OCI-M1 (cell line): ENCODE data around the gene ELOVL1.
"Not testable (repeated sequence)": the region's sequence is repeated elsewhere in the genome, so short reads cannot be mapped to it uniquely, and the experiment has no call there.

Source experiments
- DNase-seq: peaks from one replicate; lab custom pipeline; 2025; lab: John Stamatoyannopoulos, UW

ELOVL1 gene

DNA sequence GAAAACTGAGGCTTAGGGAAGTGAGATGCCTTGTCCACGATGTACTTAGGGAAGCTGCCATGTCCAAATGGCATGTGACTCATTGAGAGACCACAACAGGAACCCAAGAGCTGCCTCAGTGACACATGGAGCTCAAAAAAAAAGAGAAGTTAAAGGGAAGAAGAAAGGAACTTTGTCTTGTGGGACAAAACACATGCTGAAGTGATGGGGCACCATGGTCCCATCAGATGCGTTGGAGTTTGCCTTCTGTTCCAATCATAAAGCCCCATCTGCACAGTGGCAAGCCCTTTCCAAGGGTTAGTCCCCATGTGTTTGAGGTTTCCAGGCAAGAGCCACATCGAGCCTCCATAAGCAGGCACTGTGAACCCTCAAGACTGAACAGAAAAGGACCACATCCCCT is 13.8 kb upstream of the ELOVL1 start:
- DNase-seq: peak; percentile 54

DNA sequence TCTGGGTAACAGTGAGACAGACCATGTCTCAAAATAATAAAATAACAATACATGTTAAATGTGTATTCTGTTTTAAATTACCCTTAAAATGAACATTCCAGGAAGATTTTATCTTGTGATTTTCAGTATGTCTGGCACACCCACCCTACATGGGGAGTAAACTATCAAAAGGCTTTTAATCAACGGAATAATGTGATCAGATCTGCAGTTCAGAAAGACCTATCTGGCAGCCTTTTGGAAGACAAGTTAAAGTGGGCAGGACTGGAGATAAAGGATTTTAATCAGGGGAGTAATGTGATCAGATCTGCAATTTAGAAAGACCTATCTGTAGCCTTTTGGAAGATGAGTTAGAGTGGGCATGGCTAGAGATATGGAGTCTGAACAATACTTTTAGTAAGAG is 11.7 kb upstream of the ELOVL1 start:
- DNase-seq: no peak

DNA sequence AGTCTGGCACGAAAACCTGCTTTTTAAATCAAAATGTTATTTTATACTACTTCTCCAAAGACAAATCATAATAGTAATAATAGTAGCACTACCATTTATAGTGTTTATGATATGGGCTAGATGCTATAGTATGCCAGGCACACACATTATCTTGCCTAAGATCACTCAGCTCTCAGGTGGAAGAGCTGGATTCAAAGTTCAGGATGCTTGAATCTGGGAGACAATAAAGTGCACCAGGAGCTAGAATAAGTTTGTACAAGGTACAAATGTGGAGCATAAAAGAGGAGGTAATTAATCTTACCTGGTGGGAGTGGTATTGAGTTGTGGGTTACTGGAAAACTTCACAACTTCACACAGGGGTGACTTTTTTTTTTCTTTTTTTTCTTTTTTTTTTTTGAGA is 10.0 kb upstream of the ELOVL1 start:
- DNase-seq: no peak

DNA sequence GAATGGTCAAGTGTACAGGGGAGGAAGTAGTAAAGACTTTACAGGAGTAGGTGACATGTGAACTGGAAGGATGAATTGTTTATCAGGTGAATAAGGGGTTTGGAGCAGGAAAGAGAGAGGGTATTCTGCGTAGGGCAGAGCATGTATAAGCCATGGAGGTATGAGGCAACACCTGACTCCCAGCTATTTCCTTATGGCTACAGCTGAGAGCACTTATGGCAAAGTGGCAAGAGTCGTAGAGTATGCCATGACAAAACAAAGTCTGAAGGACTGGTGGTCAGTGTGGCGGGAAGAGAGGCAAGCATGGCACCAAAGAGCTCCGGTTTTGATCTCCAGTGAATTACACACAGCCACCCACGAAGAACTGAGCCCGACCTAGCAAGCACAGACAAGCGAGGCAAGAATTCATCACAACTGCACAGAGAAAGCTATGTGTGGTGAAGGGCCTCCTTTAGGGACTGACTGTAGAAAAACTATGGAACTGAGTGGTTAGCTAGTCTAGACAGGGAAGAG is 9.0 kb upstream of the ELOVL1 start:
- DNase-seq: no peak

DNA sequence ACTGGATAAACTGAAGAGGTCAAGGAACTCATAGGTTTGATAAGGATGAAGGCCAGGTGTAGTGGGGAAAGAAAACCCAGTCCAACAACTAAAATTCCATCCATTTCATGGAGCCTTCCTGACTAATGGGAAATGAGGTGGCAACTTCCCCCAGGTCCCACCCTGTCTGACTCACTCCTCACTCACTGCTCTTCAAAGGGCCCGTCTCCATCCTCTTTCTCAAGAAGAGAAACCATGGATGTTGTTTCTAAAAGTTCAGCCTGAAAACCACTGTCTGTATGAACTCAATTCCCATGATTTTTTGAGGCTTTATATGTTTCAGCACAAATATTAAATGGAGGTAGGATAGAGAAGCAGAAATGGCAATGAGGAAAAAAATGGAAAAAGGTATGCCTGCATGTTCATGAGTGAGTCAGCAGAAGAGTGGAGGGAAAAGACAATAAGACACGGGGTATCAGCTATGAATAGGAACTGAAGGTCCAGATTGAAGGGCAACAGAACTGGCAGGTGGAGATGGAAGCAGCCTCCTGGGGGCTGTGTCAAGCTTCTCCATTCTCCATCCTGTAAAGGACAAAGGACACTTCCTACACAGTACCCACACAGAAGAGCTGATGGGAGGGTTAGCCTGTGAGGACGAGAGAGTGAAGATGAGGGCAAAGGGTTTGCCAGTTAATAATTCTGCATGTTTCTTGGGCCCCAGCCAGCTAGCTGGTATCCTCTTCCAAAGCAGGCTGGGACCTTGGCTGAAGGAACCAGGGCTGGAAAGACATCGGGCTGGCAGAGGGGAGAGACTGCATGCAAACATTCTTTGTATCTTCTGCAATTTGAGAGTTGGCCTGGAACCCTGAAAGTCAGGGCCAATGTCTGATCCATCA is 5.5 kb upstream of the ELOVL1 start:
- no peak for DNase-seq

DNA sequence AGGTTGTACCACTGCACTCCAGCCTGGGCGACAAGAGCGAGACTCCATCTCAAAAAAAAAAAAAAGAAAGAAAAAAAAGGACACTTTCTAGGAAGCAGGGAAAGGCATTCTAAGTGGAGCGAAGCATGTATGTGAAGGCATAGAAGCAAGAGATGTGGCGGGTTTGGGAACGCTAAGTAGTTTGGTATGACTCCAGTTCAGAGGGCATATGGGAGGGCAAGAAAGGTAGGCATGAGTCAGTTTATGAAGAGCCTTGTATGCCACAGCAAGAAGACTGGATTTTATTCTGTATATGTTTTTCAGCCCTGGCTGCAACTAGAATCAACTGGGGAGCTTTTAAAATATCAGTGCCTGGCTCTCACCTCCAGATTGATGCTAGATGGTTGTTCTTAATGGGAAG is 4.4 kb upstream of the ELOVL1 start:
- no peak for DNase-seq

DNA sequence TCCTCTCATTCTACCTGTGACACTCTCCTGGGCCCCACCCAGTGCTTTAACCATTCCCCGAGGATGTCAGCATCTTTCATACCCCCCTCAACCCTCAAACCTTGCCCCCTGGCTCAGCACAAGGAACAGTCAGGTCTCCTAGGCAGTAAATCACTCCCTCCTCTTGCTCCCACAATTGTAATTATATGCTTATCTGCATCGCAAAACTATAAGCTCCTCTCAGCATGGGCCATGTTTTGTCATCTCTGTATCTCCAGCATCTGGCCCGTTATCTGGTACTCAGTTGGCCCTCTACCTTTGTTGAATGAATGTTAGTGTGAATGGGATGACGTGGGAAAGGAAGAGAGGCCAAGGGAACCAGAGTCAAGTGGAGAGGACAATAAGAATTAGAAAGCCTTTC is 2.8 kb upstream of the ELOVL1 start:
- no peak for DNase-seq

DNA sequence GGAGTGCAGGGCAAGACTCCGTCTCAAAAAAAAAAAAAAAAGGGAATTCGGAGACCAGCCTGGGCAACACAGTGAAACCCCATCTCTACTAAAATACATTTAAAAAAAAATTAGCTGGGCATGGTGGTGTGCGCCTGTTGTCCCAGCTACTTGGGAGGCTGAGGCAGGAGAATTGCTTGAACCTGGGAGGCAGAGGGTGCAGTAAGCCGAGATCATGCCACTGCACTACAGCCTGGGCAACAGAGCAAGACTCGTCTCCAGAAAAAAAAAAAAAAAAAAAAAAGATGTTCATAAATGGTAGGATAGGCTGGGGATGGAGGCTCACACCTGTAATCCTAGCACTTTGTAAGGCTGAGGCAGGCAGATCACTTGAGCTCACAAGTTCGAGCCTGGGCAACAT is 2.0 kb upstream of the ELOVL1 start:
- not testable (repeated sequence) for DNase-seq

DNA sequence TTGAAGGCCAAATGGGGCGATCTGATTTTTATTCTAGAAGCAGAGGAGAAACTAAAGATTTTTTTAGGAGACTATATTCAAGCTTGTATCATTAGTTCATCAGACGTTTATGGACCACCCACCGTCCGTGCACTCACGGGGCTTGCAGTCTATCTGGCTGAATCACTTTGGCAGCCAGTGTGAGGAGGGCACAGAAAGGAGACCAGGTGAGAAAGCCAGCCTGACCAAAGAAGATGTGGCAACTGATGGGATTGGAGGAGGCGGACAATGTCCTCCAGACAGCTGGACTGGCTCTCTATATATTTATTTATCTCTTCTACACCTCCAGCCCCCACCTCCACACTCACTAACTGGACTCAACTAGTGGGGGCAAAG is 822 bp upstream of the ELOVL1 start:
- DNase-seq: no peak

DNA sequence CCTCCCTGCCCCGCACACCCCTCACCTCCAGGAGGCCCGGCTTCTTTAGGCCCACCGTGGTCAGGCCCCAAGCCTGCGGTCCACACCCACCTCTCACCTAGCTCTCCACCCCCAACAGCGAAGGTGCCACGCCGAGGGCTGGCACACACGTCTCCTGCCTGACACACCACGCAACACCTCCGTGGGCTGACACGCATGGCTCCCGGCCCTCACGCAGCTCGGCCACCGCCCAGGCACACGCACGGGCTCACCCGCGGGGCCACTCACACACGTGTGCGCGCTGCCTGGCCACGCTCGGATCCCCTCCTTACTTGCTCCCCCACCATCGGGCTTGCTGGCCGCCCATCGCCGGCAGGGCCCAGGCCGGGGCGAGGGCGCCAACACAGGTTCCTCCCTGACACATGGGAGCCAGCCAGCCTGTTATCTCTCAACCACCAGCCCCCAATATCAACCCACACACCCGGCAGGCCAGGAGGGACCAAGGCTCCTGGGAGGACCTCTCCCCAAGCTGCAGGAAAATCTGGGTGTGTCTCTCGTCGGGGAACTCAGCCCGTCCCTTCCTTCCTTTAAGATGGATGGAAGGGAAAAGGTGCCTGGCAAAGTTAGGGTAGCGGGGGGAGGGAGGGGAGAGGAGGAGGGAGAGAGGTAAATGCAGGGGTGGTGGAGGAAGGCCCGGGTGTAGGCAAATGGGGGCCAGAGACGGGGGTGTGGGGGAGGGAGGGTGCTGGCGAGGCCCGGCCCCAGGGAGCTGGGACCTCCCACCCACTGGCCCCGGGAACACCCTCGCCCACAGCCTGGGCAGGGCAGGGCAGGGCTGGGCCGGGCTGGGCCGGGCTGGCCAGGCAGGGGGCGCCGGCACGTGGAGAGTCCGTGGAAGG is 546 bp downstream of the ELOVL1 start:
- peak; percentile 64 for DNase-seq

DNA sequence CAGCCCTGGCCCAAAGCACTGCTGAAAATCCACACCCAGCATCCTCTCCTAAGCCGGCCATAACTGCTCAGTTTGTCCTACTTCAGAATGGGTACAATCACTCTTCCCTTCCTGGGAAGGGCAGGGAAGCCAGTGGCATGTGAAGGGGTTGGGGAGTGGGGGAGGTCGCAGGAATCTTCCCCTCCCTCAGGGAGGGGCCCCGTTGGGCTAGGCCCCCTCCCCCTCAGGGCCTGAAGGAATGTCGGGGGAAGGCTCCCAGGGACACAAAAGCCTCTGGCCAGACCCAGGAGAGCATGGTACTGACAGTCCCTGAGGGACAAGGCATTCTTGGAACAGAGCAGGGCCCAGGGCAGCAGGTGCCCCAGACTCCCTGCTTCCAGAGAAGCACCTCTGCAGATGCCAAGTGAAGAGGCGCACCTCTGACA is 1.2 kb downstream of the ELOVL1 start:
- DNase-seq: no peak

DNA sequence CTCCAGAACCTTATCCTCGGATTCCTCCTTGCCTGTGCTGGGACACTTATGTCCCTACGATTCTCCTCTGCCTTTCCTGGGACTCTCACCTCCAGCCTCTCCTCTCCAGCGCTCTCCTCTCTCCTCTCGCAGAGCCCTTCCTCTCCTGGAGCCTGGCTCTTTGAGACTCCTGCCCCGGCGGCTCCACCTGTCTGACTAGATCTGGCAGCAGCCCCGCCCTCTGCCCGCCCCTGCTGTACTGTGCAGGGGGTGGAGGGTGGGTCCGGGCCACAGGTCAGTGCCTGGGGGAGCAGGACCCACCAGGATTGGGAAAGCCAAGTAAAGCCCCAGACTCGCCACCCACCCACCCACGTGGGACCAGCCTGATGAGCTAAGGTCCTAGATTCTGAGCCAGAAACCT is 1.6 kb downstream of the ELOVL1 start:
- no peak for DNase-seq

DNA sequence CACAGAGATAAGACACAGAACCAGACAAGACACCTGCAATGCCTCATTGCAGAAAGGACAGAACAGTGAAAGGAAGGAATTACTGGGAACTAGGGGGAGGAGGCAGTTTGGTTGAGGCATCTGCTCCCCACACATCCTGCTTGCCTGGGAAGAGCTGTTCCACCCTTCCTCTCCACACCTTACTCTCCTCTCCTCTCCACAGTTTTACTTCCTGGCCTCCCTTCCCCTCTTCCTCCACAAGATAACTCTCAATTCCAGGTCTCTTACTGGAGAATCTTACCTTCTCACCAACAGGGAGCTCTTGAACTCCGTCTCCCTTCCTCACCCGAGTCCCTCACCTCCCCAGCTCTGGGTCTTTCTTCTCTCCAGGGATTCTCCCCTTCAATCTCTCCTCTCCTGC is 2.1 kb downstream of the ELOVL1 start:
- DNase-seq: no peak

DNA sequence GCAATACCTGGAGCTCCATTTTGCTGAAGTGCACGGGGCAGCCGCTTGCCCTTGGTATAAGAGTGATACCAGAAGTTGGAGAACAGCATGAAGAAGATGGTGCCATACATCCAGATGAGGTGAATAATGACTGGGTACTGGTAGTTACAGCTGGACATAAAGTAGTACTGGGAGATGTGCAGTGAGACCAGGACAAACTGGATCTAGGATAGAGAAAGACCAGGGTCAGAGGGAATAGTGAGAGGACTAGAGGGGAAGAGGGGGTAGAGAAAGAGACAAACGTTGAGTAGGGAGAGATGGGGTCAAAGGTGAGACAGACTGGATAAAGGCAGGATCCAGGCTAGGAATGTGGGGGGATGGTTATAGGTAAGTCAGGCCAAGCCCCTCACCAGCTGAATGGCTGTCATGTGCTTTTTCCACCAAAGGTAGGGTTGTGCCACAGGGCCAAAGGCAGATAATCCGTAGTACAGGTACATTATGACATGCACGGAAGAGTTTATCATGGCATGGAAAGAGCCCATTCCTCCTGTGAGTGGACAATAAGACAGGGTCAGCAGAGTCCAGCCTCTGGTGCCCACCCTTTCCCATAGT is 3.8 kb downstream of the ELOVL1 start:
- DNase-seq: no peak

DNA sequence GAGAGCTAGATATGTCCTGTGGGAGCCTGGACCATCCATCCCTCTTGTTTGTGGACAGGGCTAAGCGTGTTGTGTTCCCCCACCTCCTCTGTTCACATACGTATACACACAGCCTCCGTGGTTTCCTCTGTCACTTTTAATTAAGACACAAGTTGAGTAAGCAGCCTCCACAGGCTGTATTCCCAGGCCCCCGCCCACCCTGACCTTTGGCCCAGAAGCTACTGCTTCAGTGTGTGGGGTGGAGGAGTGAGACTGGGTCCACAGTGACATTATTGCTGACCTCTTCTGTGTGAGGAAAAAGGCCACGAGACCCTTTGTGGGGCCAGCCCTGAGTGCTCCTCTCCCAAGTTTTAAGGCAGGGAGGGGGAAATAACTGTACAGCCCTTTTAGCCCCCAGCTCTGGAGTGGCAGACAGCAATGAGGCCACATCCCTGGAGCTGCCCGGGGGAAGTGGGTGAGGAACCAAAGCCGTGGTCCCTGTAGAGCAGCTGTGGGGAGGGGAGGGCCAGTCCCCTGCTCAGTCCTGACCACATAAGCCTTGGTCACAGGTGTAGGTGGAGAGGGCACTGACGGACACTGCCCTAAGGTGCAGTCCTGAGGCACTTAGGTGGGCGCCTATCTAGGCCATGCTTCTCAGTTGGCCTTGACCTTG is 4.4 kb downstream of the ELOVL1 start:
- peak; percentile 23 for DNase-seq

DNA sequence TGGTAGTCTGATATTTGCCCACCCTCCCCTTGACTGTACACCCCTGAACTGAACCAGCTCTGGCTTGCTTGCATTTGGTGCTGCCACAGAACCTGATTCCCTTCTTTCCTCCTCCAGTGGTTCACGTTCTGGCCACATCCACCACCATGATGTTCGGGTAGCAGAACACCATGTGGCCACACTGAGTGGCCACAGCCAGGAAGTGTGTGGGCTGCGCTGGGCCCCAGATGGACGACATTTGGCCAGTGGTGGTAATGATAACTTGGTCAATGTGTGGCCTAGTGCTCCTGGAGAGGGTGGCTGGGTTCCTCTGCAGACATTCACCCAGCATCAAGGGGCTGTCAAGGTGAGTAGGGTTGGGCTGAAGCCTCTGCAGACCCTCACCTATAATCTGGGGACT is 7.2 kb downstream of the ELOVL1 start:
- no peak for DNase-seq

DNA sequence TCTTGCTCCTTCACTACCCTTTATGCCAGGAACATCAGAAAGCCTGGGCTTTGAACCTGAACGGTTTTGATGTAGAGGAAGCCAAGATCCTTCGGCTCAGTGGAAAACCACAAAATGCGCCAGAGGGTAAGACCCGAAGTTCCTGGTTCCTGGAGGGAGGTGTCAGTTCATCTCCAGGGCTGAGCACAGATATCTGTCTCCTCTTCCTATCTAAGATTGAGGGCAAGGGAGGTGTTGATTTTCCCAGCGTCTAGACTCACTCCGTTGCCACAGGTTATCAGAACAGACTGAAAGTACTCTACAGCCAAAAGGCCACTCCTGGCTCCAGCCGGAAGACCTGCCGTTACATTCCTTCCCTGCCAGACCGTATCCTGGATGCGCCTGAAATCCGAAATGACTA is 8.1 kb downstream of the ELOVL1 start:
- no peak for DNase-seq

DNA sequence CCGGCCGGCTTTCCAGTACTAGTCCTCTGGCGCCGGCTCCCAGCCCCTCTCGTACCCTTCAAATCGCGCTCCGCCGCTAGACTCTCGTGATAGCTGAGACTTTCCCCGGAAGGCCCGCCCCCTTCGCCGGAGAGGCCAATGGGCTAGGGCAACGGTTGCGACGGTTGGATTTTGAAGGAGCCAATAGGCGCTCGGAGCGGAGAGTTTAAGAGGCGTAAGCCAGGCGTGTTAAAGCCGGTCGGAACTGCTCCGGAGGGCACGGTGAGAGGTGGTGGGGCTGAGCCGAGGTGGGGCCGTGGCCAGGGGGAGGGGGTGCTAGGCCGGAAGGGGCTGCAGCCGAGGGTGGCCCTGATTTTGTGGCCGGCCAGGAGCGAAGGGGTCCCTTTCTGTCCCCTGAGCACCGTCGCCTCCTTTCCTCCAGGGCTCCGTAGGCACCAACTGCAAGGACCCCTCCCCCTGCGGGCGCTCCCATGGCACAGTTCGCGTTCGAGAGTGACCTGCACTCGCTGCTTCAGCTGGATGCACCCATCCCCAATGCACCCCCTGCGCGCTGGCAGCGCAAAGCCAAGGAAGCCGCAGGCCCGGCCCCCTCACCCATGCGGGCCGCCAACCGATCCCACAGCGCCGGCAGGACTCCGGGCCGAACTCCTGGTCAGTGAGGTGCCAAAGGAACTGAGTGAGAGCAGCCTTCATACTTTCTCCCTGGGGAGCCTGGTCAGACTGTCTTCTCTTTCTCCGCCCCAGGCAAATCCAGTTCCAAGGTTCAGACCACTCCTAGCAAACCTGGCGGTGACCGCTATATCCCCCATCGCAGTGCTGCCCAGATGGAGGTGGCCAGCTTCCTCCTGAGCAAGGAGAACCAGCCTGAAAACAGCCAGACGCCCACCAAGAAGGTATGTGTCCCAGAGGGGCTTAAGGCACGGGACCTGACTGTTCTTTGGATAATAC is 8.8 kb downstream of the ELOVL1 start, which contains the start of gene CDC20:
CDC20 (plus strand) TSS at position 236 of the 948 bp plus-strand sequence; CDS start at position 471, 235 bp downstream.
- peak; percentile 99 for DNase-seq

DNA sequence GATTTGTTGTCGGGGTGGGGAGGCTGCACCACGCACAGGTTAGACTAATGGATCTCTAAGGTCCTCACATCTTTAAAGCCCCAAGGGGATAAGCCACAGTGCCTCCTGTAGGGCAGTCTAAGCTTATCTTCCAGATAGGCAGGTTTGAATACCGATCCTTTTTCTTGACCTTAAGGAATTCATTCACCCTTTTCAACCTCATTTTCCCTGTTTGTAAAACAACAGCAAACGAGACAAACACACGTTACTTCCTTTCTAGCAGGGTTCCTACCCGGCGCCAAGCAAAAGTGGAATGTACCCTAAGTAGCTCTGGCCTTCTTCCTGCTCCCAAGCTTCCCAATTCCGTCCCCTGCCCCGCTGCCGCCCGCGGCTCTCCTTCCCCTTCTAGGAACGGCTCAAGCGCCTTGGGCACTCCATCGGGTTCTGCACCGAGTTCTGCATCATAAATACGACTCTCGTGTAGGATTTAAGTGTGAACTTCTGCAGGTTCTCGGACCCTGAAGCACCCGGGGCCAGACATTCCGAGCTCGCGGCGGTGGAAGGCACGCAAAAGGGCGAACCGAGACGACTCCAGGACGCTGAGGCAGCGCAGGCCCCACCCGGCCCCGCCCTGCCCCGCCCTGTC is 9.6 kb downstream of the ELOVL1 start:
- peak; percentile 85 for DNase-seq

DNA sequence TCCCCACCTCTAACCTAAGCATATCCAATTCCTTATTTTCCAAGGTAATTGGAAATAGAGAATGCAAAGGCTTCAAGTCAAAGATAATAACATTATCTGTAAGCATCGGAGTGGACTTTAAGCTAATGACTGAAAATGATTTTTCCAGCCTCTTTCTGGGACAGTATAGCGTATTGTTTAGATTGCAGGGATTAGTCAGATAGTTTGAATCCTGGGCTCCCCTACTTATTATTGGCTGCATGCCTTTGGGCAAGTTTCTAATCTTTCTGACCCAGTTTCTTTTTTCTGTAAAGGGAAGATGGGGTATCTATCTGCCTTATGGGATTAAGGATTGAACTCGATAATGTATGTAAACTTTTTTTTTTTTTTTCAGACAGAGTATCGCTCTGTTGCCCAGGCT is 10.6 kb downstream of the ELOVL1 start:
- DNase-seq: no peak
